OCI-LY7 (cell line): ENCODE data around the gene KIF26A. TPM values are rescaled to one million over a fixed set of nuclear protein-coding genes. Genes with fewer than 3 reads are reported as not detected.

Source experiments
- BruUV-seq: library from RNA; stranded (reverse); fragments of 400-500 nt; replicated peaks from 2 replicates; lab custom pipeline; 2021; lab: Mats Ljungman, UMichigan
- CTCF ChIA-PET: fragments of 300-600 bp; sonication (Branson Sonifier 250); formaldehyde crosslinking; loops from one replicate; lab custom pipeline; 2022; ENCODE audit warnings: antibody characterized with exemption; ENCODE audit not compliant: unreplicated experiment; lab: Charles Lee
- POLR2A ChIA-PET: fragments of 300-600 bp; sonication (Branson Sonifier 250); formaldehyde crosslinking; loops from one replicate; lab custom pipeline; 2022; ENCODE audit warnings: antibody characterized with exemption; lab: Charles Lee
- DNase-seq: peaks from one replicate; pipeline ENCODE4 v3.0.0-alpha.2; 2015; ENCODE audit warnings: low spot score
- H2AFZ ChIP-seq: fragments of 200-600 bp; sonication (generic), shearing (Covaris generic); 2 replicates; pipeline ENCODE4 v1.6.1; 2014; ENCODE audit warnings: mild to moderate bottlenecking, antibody characterized with exemption, low read length, moderate library complexity
- H3K27ac ChIP-seq: fragments of 200-600 bp; sonication (generic); 2 replicates; pipeline ENCODE4 v1.5.1; 2014; ENCODE audit warnings: mixed run types, low read depth, mild to moderate bottlenecking, moderate library complexity, low read length, inconsistent platforms; ENCODE audit not compliant: poor library complexity, severe bottlenecking
- H3K36me3 ChIP-seq: fragments of 200-600 bp; sonication (generic); 2 replicates; pipeline ENCODE4 v1.6.1; 2014; ENCODE audit warnings: mild to moderate bottlenecking, antibody characterized with exemption, low read length, moderate library complexity, mixed read lengths; ENCODE audit not compliant: insufficient read depth
- H3K4me1 ChIP-seq: fragments of 200-600 bp; sonication (generic); 2 replicates; pipeline ENCODE4 v1.5.1; 2014; ENCODE audit warnings: mild to moderate bottlenecking, low read length; ENCODE audit not compliant: insufficient read depth, poor library complexity, severe bottlenecking
- H3K4me2 ChIP-seq: fragments of 200-600 bp; sonication (generic); 2 replicates; pipeline ENCODE4 v1.6.1; 2014; ENCODE audit warnings: mild to moderate bottlenecking, low read length
- H3K4me3 ChIP-seq: fragments of 200-600 bp; sonication (generic); 2 replicates; pipeline ENCODE4 v1.5.1; 2014; ENCODE audit warnings: mild to moderate bottlenecking, low read depth, low read length; ENCODE audit not compliant: poor library complexity, severe bottlenecking
- H3K79me2 ChIP-seq: fragments of 200-600 bp; sonication (generic); 2 replicates; pipeline ENCODE4 v1.6.1; 2016; ENCODE audit warnings: low read depth, mild to moderate bottlenecking, low read length, moderate library complexity, mixed read lengths; ENCODE audit not compliant: insufficient read depth
- H3K9me2 ChIP-seq: fragments of 200-600 bp; sonication (generic); 2 replicates; pipeline ENCODE4 v1.6.1; 2016; ENCODE audit warnings: mild to moderate bottlenecking, low read length, mixed read lengths; ENCODE audit not compliant: insufficient read depth
- H3K9me3 ChIP-seq: fragments of 200-600 bp; sonication (generic); 2 replicates; pipeline ENCODE4 v1.6.1; 2014; ENCODE audit warnings: mild to moderate bottlenecking, mixed run types, low read length, mixed read lengths
- H4K20me1 ChIP-seq: fragments of 200-600 bp; sonication (generic); 2 replicates; pipeline ENCODE4 v1.6.1; 2014; ENCODE audit warnings: mild to moderate bottlenecking, antibody characterized with exemption, low read length, moderate library complexity, mixed read lengths; ENCODE audit not compliant: insufficient read depth
- EZH2phosphoT487 ChIP-seq: fragments of 200-600 bp; sonication (generic); IDR thresholded peaks from 2 replicates; pipeline ENCODE4 v1.6.1; 2018; ENCODE audit warnings: low read depth, borderline replicate concordance, mild to moderate bottlenecking, mixed run types, antibody characterized with exemption, low read length, moderate library complexity, mixed read lengths
- intact Hi-C: fragments of 100-400 bp; cut with micrococcal nuclease; formaldehyde crosslinking; loops from one replicate; pipeline ENCODE4 v1.10.0; 2022; ENCODE audit not compliant: unreplicated experiment
- total RNA-seq, 2 experiments: library from RNA; depleted of rRNA in 1 of 2; stranded (reverse); fragments of >200 nt in 1 of 2; shearing (Covaris generic) in 1 of 2; gene quantifications; 2 replicates each; pipeline ENCODE4 v1.2.3, GENCODE V29; 2014 to 2022
- TF ChIP-seq, protein P1 (sequence below): fragments of 200-600 bp; sonication (generic); conservative IDR thresholded peaks from 2 replicates; pipeline ENCODE4 v1.5.1; 2014; ENCODE audit warnings: mild to moderate bottlenecking, antibody characterized with exemption, low read length, moderate library complexity, mixed read lengths

KIF26A gene
- total RNA-seq, 2 experiments from 2014 or later = not detected

DNA sequence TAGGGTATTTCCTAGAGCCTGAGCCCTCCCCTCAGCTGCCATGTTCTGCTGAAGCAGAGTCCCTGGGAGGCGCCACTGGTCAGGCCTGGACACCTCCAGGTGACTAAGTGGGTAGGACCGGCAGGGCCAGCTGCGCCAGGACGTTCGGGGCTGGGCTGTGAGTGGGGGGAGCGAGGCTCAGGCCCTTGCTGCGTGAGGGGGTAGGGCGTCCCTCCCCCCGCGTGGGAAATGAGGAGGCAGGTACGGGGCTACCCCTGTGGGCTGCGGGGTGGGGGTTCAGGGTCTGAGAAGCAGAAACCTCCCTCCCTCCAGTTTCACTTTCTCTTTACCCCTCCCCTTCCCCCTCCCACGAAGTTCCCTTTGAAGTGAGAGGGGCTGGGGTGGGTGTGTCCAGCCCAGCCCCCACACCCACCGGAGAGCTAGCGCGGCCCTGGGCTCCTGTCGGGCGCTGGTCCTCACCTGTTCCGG lies 22.1 kb upstream of the KIF26A start:
- POLR2A ChIA-PET = no interaction called here
- Histone ChIP-seq H3K27ac (no peak overlapping the region), H4K20me1 (no peaks in the 10 kb centered on the region), H3K9me3 (no peaks in the 10 kb centered on the region), H3K79me2 (no peaks in the 10 kb centered on the region), H3K36me3 (no peaks in the 10 kb centered on the region), H3K4me1 (no peaks in the 10 kb centered on the region), H2AFZ (no peak overlapping the region), H3K4me3 (no peak overlapping the region), H3K4me2 (no peak overlapping the region), H3K9me2 (no peaks in the 10 kb centered on the region)
- CTCF ChIA-PET = no interaction called here
- BruUV-seq = no TSS peak
- no peak for DNase-seq
- TF ChIP-seq EZH2phosphoT487 = no peak
- TF ChIP-seq, protein P1, sequence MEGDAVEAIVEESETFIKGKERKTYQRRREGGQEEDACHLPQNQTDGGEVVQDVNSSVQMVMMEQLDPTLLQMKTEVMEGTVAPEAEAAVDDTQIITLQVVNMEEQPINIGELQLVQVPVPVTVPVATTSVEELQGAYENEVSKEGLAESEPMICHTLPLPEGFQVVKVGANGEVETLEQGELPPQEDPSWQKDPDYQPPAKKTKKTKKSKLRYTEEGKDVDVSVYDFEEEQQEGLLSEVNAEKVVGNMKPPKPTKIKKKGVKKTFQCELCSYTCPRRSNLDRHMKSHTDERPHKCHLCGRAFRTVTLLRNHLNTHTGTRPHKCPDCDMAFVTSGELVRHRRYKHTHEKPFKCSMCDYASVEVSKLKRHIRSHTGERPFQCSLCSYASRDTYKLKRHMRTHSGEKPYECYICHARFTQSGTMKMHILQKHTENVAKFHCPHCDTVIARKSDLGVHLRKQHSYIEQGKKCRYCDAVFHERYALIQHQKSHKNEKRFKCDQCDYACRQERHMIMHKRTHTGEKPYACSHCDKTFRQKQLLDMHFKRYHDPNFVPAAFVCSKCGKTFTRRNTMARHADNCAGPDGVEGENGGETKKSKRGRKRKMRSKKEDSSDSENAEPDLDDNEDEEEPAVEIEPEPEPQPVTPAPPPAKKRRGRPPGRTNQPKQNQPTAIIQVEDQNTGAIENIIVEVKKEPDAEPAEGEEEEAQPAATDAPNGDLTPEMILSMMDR = no peak
- intact Hi-C loops = no loop called here

DNA sequence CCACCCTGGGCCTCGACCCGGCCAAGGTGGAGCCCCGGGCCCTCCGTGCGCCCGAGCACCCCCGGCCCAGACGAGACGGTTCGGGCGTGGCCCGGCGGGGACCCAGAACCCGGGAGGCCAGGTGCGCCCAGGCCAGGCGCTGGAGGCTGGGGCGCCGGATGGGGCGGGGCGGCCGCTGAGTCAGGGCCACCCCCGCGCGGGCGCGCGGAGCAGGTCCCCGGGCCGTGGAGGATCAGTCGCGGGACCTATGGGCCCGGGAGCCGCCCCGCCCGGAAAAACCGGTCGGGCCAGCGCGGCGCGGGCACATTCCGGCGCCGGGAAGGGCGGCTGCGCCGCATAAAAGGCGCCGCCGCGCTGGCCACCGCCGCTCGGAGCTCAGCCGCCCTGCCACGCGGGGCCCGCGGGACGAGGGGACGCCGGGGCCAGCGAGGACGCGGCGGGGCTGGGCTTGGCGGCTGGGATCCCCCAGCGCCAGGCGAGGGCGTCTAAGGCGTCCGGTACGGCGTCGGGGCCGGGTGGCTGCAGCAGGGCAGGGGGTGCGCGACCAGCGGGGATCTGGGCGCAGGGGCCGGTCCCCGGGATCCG lies 21.5 kb upstream of the KIF26A start:
- H3K36me3 ChIP-seq = no peaks in the 10 kb centered on the region
- intact Hi-C loops = no loop called here
- H3K9me3 ChIP-seq = no peaks in the 10 kb centered on the region
- no peak for DNase-seq
- no peaks in the 10 kb centered on the region for H3K9me2 ChIP-seq
- ChIA-PET CTCF (no interaction called here), POLR2A (no interaction called here)
- H3K4me3 ChIP-seq = no peak overlapping the region
- H3K4me1 ChIP-seq = no peaks in the 10 kb centered on the region
- H2AFZ ChIP-seq = no peak overlapping the region
- no peaks in the 10 kb centered on the region for H3K79me2 ChIP-seq
- no peaks in the 10 kb centered on the region for H4K20me1 ChIP-seq
- no TSS peak for BruUV-seq
- H3K27ac ChIP-seq = no peak overlapping the region
- no peak overlapping the region for H3K4me2 ChIP-seq
- TF ChIP-seq EZH2phosphoT487 = no peak
- TF ChIP-seq, protein P1 = no peak

DNA sequence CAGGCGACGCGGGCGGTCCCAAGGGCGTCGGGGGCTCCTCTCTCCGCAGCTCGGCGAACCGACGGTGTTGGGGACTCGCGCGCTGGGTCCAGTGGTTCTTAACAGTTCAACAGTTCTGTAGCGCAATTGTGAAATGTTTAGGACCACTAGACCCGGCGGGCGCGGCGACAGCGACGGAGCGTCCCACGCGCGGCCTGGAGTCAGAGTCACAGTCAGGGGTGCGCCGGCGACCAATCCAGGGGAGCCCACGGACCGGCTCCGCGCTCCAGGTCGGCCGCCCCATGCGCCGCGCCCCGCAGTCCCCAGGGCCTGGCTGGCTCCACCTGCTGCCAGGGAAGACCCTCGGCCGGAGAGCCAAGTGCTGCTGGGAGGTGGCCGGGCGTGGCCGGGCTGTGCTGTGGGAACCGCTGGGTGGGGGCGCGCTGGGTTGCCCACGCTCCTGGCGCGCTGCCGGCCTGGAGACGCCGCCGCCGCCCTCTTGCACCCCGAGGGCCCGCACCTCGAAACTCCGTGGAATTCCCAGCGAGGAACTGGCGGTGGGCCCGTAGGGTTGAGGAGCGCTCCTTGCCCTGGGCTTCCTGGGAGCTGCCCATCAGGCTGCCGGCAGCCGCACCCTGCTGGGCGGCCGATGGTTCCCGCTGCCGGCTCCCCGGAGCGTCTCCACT lies 20.9 kb upstream of the KIF26A start:
- no peaks in the 10 kb centered on the region for H3K79me2 ChIP-seq
- intact Hi-C loops = no loop called here
- BruUV-seq = no TSS peak
- no peak for DNase-seq
- H3K27ac ChIP-seq = no peak overlapping the region
- no peaks in the 10 kb centered on the region for H3K4me1 ChIP-seq
- POLR2A ChIA-PET = no interaction called here
- no peaks in the 10 kb centered on the region for H3K9me3 ChIP-seq
- H3K4me3 ChIP-seq = no peak overlapping the region
- CTCF ChIA-PET = no interaction called here
- no peak overlapping the region for H3K4me2 ChIP-seq
- no peaks in the 10 kb centered on the region for H3K9me2 ChIP-seq
- H2AFZ ChIP-seq = no peak overlapping the region
- no peaks in the 10 kb centered on the region for H3K36me3 ChIP-seq
- TF ChIP-seq EZH2phosphoT487 = no peak
- TF ChIP-seq, protein P1 = no peak
- no peaks in the 10 kb centered on the region for H4K20me1 ChIP-seq
